RWPE2 (cell line): ENCODE results near the gene C15orf39.

Experiments used
- ATAC-seq: fragments of 200-7000 bp; cut with Tn5 transposase; 3 replicates; pipeline ENCODE4 v1.9.1; 2021; ENCODE audit warnings: low read depth
- DNase-seq: peaks from one replicate; pipeline ENCODE4 v3.0.0-alpha.2; 2020; ENCODE audit warnings: low spot score
- H3K27ac ChIP-seq: fragments of 450-650 bp; 2 replicates; pipeline ENCODE4 v1.5.1; 2017; ENCODE audit warnings: mild to moderate bottlenecking; ENCODE audit not compliant: poor library complexity, severe bottlenecking
- H3K27me3 ChIP-seq: fragments of 250-450 bp; sonication (Bioruptor Pico); 2 replicates; pipeline ENCODE4 v1.5.1; 2021; ENCODE audit warnings: mild to moderate bottlenecking, moderate library complexity; ENCODE audit not compliant: insufficient read depth, poor library complexity, severe bottlenecking
- H3K36me3 ChIP-seq: fragments of 250-450 bp; sonication (Bioruptor Pico); 2 replicates; pipeline ENCODE4 v1.5.1; 2020; ENCODE audit warnings: low read depth, mild to moderate bottlenecking, moderate library complexity
- H3K4me1 ChIP-seq: fragments of 250-450 bp; sonication (Bioruptor Pico); 2 replicates; pipeline ENCODE4 v1.5.1; 2021; ENCODE audit warnings: mild to moderate bottlenecking, moderate library complexity; ENCODE audit not compliant: insufficient read depth, poor library complexity, severe bottlenecking
- H3K4me3 ChIP-seq: fragments of 250-450 bp; sonication (Bioruptor Pico); 2 replicates; pipeline ENCODE4 v1.5.1; 2021; ENCODE audit warnings: mild to moderate bottlenecking, moderate library complexity; ENCODE audit not compliant: severe bottlenecking
- H3K9me3 ChIP-seq: fragments of 250-450 bp; sonication (Bioruptor Pico); 2 replicates; pipeline ENCODE4 v1.5.1; 2021; ENCODE audit warnings: mild to moderate bottlenecking, moderate library complexity; ENCODE audit not compliant: severe bottlenecking
- TF ChIP-seq, protein P1 (sequence below): fragments of 450-650 bp; IDR thresholded peaks from one replicate; pipeline ENCODE4 v1.5.1; 2017; ENCODE audit warnings: mild to moderate bottlenecking, moderate library complexity; ENCODE audit not compliant: poor library complexity, severe bottlenecking

Gene C15orf39

GRCh38 chr15:75154461-75155062 is 47.1 kb upstream of the C15orf39 start:
- H3K36me3 ChIP-seq = no peaks in the 10 kb centered on the region
- H3K27me3 ChIP-seq = no peaks in the 10 kb centered on the region
- ATAC-seq (no peak), DNase-seq (no peak)
- no peak overlapping the region for H3K4me3 ChIP-seq
- H3K27ac ChIP-seq = no peak overlapping the region
- TF ChIP-seq, protein P1, sequence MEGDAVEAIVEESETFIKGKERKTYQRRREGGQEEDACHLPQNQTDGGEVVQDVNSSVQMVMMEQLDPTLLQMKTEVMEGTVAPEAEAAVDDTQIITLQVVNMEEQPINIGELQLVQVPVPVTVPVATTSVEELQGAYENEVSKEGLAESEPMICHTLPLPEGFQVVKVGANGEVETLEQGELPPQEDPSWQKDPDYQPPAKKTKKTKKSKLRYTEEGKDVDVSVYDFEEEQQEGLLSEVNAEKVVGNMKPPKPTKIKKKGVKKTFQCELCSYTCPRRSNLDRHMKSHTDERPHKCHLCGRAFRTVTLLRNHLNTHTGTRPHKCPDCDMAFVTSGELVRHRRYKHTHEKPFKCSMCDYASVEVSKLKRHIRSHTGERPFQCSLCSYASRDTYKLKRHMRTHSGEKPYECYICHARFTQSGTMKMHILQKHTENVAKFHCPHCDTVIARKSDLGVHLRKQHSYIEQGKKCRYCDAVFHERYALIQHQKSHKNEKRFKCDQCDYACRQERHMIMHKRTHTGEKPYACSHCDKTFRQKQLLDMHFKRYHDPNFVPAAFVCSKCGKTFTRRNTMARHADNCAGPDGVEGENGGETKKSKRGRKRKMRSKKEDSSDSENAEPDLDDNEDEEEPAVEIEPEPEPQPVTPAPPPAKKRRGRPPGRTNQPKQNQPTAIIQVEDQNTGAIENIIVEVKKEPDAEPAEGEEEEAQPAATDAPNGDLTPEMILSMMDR = no peak
- no peaks in the 10 kb centered on the region for H3K9me3 ChIP-seq
- peaks cover 10% of the 10 kb centered on the region for H3K4me1 ChIP-seq

- H3K4me3 ChIP-seq = no peak overlapping the region
- no peaks in the 10 kb centered on the region for H3K9me3 ChIP-seq
- ATAC-seq (peak; percentile 30; the same call in 1 of the 3 replicates), DNase-seq (no peak)
- TF ChIP-seq, protein P1 = no peak
- H3K27me3 ChIP-seq = no peaks in the 10 kb centered on the region
- H3K4me1 ChIP-seq = no peaks in the 10 kb centered on the region
- no peaks in the 10 kb centered on the region for H3K36me3 ChIP-seq
- H3K27ac ChIP-seq = no peak overlapping the region
Measured at GRCh38 chr15:75156326-75157215, 45.1 kb upstream of the C15orf39 start.

DNA sequence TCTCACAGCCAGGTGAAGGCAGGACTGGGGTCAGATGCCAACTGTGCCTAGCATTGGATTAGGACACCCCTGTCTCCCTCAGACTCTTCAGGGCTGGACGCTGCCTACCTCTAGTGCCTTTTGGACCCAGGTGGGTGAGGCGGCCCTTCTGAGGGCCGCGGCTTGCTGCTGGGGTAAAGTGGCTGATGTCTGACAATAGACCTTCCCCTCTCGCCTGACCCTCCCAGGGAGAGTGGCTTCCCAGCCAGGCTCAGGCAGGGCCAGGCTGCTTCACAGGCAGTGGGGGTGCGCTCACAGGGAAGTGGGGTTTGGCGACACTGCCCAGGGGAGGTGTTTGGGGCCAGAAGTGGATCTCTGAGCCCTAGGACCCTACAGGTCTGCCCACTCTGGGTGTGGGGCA is 43.3 kb upstream of the C15orf39 start:
- DNase-seq (no peak), ATAC-seq (no peak)
- H3K4me3 ChIP-seq = no peak overlapping the region
- no peaks in the 10 kb centered on the region for H3K9me3 ChIP-seq
- H3K36me3 ChIP-seq = no peaks in the 10 kb centered on the region
- no peaks in the 10 kb centered on the region for H3K27me3 ChIP-seq
- TF ChIP-seq, protein P1 = no peak
- no peak overlapping the region for H3K27ac ChIP-seq
- H3K4me1 ChIP-seq = no peaks in the 10 kb centered on the region

- H3K4me1 ChIP-seq = no peaks in the 10 kb centered on the region
- H3K27ac ChIP-seq = no peak overlapping the region
- H3K36me3 ChIP-seq = no peaks in the 10 kb centered on the region
- no peaks in the 10 kb centered on the region for H3K9me3 ChIP-seq
- ATAC-seq = no peak
- no peak overlapping the region for H3K4me3 ChIP-seq
- TF ChIP-seq, protein P1 = no peak
- DNase-seq = no peak
- H3K27me3 ChIP-seq = no peaks in the 10 kb centered on the region
Measured at GRCh38 chr15:75159244-75159643, 42.4 kb upstream of the C15orf39 start.
